SHP77 (cell line): Measurements from ENCODE around the gene BRK1.
"Not testable (repeated sequence)": the region's sequence is repeated elsewhere in the genome, so short reads cannot be mapped to it uniquely, and the experiment has no call there.

Experiments used
- DNase-seq, 2 experiments: peaks; one replicate each; lab custom pipeline; 2025; lab: John Stamatoyannopoulos, UW

Gene BRK1

DNA sequence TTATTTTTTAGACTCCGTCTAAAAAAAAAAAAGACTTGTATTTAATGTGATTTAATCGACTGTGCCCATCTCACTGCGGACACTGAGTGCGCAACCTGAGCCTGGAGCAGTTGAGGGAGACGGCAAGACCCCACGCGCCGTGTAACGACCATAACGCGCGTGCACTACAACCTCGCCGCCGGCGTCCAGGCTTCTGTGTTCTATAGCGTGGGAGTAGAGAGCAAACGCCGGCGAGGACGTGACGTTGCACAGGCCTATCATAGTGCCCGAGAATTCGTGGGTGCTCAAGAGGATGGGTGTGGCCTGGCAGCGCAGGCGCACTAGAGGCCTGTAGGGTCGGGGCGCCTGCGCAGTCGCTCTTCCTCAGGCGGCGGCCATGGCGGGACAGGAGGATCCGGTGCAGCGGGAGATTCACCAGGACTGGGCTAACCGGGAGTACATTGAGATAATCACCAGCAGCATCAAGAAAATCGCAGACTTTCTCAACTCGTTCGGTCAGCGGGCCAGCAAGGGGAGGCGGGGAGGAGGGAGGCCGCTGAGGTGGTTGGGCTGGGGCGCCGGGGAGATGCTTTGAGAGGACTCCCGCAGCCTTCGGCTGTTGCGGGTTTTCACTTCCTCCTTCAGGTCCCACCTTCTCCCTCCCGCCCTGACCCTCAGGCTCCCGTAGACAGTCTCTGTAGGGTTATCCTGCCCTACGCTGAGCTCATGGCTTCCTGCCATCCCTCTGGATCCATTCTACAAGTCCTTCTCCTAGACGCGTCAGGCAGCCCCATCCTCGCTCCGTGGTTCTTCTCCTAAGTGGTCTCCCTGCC, at the start of gene BRK1:
Gene BRK1, plus strand, starts transcription at position 350 of the 812 bp plus-strand sequence. Its CDS starts 27 bp downstream, at position 377.
- DNase-seq = peak; percentile 86 to 94

DNA sequence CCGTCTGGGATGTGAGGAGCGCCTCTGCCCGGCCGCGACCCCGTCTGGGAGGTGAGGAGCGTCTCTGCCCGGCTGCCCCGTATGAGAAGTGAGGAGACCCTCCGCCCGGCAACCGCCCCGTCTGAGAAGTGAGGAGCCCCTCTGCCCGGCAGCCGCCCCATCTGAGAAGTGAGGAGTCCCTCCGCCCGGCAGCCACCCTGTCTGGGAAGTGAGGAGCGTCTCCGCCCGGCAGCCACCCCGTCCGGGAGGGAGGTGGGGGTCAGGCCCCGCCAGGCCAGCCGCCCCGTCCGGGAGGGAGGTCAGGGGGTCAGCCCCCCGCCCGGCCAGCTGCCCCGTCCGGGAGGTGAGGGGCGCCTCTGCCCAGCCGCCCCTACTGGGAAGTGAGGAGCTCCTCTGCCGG, 45.4 kb upstream of the BRK1 start:
- DNase-seq = not testable (repeated sequence)

DNA sequence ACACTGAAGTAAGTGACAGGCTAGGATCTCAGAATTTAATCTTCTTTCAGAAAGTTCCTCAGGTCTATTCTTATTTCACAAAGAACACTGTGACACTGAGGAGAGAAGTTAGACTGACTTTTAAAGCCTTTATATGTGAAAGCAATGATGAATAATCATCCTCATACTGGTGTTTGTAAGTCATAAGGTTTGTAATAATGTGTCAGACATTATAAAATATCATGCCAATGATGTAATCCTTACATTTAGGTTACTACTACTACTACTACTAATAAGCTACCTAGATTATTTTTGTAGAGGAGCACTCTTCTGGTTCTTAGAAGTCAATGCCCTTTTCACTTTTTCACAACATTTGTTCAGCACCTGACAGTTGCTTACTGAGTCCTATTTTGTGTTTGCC, 40.8 kb upstream of the BRK1 start:
- no peak for DNase-seq

DNA sequence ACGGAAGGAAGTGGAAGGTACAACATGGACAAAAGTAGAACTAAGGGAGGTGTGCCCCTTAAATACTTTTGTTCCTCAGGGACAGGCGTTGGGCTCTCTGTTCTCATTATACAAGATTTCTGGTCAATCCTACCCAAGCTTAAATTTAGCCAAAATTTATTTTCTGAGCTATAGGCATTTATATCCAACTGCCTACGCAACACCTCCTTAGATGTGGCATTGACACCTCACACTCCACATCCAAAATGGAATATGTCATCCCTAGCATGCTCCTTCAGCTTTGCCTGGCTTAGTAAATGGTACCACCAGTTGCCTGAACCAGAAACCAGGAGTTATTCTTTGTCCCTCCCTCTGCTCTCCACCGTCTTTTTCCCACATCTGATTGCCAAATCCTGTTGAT, 33.6 kb upstream of the BRK1 start:
- no peak for DNase-seq

DNA sequence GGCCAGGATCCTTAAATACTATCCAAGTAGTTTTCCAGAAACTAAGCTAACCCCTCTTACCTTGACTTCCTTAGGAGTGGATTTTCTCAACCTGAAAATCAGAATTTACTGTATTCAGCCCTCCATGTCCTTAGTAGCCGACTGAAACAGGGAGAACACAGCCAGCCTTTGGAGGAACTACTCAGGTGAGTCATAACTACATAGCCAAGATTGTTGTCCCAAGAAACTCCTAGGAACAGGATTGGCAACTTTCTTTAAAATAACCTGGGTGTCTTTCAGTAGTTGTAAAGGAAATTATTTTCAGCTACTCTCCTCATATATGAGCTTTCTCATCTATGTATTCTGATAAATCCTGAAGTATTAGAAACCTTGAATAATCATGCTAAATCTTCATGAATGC, 29.7 kb upstream of the BRK1 start:
- no peak for DNase-seq

DNA sequence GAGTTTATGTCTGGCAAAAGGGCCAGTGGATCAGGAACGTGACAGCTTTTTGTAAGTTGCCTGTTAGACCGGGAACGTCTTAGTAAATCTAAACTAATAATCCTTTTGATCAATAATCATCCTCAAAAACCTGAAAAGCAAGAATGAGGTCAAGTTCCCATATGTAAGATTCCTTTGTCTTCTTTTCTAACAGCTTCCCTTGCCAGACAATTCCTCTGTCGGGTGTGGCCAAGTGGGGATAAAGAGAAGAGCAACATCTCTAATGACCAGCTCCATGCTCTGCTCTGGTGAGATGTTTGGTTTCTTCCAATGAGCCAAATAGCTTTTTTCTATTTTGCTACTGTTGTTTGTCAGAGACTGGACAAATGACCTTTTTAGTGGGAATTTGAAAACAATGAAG, 27.2 kb upstream of the BRK1 start:
- no peak for DNase-seq

DNA sequence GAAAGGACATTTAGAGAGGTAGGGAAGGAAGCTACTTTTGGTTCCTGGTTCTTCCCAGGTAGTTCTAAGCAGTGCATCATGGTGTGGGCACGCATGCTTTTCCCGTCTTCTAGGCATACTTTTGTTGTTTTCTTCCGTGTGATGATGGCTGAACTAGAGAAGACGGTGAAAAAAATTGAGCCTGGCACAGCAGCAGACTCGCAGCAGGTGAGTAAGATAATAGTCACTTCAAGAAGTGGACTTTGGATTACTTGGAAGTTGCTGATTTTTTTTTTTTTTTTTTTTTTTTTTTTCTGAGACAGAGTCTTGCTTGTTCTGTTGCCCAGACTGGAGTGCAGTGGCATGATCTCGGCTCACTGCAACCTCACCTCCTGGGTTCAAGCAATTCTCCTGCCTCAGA, 25.3 kb upstream of the BRK1 start:
- no peak for DNase-seq

DNA sequence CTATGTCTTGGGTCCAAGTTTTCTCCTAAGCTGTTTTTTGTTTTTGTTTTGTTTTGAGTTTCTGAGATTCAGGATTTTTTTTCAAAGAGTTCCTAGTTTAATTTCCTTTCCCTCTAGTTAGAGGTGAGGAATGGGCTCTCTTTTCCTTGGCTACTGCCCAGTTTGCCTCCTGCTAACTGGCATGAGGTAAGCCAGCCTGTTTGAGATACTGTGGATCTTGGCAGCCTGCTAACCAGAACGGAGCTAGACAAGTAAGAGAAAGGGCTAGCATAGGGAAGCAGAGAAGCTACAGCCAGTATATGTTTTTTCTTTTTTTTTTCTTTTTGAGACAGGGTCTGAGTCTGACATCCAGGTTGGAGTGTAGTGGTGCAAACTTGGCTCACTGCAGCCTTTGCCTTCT, 24.7 kb upstream of the BRK1 start:
- DNase-seq = not testable (repeated sequence)

DNA sequence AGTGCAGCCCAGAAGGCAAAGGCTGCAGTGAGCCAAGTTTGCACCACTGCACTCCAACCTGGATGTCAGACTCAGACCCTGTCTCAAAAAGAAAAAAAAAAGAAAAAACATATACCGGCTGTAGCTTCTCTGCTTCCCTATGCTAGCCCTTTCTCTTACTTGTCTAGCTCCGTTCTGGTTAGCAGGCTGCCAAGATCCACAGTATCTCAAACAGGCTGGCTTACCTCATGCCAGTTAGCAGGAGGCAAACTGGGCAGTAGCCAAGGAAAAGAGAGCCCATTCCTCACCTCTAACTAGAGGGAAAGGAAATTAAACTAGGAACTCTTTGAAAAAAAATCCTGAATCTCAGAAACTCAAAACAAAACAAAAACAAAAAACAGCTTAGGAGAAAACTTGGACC, 24.1 kb upstream of the BRK1 start:
- DNase-seq = not testable (repeated sequence)

DNA sequence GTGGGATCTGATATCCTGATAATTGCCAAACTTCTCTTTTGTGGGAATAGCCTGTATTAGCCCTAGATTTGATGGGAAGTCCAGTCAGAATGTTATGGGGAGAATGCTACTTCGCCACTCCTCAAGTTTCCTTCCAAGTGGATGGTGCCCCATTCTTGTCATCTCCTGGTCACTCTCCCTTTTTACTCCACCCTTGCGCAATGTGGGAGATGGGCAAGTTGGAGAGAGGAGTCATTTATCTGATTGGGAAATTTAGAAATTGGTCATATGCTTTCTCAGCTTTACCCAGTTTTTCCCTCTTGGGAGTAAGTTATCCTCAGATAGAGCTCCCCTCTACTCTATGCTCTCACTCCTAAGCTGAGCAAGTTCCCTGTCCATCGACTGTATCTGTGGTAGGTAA, 21.8 kb upstream of the BRK1 start:
- no peak for DNase-seq

DNA sequence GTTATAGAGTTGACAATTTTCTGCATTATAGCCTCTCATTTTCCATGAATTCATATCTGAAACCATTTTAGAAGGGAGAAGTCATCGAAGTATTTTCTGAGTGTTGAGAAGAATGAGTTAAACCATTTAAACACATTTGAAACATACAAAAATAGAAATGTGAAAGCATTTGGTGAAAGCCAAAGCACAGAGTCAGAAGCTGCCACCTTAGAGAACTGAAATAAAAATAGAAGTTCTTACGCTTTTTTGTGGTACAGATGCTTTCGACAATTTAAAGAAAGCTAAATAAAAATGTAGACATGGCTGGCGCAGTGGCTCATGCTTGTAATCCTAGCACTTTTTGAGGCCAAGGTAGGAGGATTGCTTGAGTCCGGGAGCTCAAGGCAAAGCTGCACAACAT, 16.4 kb upstream of the BRK1 start:
- no peak for DNase-seq

DNA sequence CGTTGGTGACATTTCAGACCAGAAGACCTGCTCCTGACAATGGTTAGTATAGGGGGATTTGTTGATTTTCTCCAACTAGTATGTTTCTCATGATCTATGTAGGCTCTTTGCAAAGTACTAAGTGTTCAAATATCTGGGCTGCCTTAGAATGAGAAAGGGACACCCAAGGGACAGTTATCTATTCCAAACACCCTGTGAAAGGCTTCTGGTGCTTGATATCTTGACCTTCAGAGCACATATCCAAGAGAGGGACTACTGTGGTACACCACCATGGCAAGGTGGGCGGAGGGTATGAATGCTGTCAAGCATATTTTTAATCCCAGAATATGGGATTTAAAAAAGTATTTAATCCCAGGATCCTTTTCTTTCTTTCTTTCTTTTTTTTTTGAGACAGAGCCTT, 8.6 kb upstream of the BRK1 start:
- DNase-seq = no peak

DNA sequence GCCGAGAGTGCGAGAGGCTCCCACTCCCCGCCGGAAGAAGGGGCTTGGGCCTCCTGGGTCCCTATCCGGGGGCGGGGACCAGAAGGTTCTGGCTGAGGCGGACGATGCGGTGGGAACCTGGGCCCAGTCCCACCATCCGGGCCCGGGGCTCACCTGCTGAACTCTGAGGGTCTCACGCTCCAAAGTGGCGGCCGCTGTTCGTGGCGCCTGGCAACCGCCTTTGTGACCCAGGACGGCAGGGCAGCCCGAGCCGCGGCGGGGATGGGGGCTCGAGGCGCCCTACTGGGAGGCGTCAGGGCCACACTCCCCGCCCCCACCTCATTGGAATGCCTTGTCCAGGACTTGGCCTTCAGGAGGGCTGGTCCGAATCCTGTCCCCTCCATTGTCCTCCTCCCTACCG, 7.4 kb upstream of the BRK1 start, which contains the start of gene FANCD2OS:
Gene FANCD2OS, minus strand, starts transcription at position 165 of the 400 bp plus-strand sequence. CDS start 3,481 bp downstream, outside the sequence.
- DNase-seq = no peak

DNA sequence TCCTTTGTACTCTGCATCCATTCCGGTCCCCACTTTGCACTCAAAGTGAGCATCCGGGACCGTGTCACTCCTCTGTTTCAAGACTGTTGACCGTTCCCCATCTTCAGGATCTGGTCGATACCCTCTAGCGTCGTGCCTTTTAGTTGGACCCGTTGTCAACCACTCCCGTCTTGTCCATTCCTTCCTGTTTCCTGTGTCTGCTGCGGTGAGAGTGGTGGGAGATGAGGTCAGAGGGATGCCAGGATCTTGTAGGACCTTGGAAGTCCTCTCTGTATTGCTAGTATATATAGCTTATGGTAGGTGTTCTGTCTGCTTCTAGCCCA, 624 bp downstream of the BRK1 start:
- DNase-seq = peak; percentile 3 to 4

DNA sequence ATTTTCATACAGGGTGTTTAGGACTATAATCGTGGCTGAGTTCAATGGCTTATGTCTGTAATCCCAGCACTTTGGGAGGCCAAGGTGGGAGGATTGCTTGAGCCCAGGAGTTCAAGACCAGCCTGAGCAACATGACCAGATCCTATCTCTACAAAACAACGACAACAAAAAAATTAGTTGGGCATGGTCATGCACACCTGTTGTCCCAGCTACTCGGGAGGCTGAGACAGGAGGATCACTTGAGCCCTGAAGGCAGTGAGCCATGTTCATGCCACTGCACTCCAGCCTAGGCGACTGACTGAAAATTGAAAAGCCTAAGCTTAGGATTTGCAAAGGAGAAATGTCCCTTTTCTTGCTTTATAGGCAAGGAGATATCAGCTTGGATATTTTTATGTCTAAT, 1.5 kb downstream of the BRK1 start:
- DNase-seq = no peak

DNA sequence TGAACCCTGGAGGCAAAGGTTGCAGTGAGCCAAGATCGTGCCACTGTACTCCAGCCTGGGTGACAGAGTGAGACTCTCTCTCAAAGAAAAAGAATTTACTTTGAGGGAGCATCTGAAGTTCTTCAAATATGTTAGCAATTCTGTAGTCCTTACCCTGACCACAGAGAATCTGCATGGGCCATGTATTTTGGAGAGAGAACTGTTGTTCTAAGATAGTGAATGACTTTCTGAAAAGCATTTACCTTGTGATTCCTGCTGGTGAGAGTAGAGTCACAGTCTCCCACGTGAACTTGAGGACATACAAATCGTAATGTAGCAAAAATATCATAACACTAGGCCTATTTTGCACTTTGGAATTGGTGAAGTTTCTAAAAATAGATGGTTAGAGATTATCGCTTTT, 3.9 kb downstream of the BRK1 start:
- no peak for DNase-seq

DNA sequence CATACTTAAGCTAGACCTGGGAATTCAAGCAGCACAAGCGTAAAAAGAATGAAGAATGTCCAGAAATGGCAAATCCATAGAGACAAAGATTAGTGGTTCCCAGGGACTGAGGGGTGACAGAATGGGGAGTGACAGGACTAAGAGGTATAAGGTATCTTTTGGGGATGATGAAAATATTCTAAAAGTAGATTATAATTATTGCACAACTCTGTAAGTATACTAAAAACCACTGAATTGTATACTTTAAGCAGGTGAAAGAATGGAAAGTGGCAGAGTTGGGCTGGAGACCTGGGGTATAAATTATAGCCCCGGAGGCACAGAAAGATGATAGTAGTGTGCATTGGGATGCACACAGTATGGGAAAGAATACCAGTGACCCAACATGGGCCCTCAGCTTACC, 5.6 kb downstream of the BRK1 start:
- no peak for DNase-seq

DNA sequence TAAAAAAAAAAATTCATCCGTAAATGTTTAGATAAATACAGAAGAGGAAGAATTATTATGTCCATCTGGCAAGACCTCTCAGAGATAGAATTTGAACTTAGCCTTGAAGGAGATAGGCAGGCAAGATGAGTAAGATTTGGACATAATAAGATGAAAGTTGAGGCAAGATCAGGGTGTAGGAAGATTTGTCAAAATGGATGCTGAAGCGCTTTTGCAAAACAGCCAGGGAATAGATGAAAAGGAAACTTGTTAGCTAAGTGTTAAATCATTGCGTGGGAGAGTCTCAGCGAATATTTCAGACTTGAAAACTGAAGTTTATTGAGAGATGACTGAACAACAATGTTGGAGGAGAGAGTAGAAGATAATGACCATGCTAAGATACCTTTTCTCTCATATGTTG, 7.2 kb downstream of the BRK1 start:
- DNase-seq = no peak

DNA sequence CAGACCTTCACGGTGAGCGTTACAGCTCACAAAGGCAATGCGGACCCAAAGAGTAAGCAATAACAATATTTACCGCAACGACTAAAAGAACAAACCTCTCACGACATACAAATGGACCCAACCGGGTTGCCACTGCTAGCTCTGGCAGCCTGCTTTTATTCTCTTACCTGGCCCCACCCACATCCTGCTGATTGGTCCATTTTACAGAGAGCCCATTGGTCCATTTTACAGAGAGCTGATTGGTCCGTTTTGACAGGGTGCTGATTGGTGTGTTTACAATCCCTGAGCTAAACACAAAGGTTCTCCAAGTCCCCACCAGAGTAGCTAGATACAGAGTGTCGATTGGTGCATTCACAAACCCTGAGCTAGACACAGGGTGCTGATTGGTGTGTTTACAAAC, 20.4 kb downstream of the BRK1 start:
- DNase-seq = not testable (repeated sequence)

DNA sequence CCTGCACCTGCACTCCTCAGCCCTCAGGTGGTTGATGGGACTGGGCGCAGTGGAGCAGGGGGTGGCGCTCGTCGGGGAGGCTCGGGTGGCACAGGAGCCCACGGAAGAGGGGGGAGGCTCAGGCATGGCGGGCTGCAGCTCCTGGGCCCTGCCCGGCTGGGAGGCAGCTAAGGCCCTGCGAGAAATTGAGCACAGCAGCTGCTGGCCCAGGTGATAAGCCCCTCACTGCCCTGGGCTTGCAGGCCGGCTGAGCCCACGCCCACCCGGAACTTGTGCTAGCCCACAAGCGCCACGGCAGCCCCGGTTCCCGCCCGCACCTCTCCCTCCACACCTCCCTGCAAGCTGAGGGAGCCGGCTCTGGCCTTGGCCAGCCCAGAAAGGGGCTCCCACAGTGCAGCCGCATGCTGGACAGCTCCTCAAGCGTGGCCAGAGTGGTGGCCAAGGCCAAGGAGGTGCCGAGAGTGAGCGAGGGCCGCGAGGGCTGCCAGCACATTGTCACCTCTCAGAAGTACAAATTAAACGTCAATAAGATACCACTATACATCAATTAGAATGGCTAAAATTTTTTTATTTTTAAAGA, 21.0 kb downstream of the BRK1 start:
- no peak for DNase-seq

DNA sequence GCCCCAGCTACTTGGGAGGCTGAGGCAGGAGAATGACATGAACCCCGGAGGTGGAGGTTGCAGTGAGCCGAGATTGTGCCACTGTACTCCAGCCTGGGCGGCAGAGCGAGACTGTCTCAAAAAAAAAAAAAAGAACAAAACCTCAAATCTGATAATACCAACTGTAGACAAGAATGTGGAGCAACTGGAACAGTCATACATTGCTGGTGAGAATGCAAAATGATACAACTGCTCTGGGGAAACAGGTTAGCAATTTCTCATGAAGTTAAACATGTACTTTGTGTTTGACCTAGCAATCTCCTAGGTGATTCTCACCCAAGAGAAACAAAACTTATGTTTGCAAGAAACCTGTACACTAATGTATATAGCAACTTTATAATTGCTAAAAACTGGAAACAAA, 21.7 kb downstream of the BRK1 start:
- no peak for DNase-seq

DNA sequence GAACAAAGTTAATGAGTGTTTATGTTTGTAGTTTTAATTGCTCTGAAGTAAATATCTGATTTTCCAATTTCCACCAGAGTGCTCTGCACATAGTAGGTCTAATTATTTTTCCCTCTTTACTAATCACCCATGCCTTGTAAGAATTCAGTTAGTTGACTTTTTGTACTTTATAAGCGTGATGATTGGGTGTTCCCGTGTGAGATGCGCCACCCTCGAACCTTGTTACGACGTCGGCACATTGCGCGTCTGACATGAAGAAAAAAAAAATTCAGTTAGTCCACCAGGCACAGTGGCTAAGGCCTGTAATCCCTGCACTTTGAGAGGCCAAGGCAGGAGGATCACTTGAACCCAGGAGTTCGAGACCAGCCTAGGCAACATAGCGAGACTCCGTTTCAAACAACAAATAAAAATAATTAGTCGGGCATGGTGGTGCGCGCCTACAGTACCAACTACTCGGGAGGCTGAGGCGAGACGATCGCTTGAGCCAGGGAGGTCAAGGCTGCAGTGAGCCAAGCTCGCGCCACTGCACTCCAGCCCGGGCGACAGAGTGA, 25.6 kb downstream of the BRK1 start:
- no peak for DNase-seq

DNA sequence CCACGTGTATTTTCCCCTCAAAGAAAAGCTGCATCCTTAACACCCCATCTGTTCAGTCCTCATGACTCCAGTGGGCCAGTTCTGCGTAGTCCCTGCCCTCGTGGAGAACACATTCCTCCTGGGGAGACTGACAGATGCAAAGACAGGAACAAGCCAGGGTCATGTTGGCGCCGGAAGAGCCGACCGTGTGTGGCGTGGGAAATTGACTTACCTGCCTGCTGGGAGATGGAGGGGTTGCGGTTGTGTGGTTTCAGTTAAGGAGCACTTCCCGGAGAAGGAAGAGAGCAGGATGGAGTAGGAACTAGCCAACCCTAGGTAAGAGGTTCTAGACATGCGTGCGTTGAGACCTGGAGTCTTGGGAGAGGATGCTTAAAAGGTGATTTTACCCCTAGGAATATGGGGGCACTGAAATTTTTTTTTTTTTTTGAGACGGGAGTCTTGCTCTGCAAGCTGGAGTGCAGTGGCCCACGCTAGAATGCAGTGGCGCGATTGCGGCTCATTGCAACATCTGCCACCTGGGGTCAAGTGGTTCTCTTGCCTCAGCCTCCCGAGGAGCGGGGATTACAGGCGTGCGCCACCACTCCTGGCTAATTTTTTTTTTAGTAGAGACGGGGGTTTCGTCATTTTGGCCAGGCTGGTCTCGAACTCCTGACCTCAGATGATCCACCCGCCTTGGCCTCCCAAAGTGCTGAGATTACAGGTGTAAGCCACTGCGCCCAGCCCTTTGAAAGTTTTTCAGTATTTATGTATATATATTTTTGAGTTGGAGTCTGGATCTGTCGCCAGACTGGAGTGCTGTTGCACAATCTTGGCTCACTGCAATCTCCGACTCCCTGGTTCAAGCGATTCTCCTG, 27.5 kb downstream of the BRK1 start:
- no peak for DNase-seq
